ENCODE results near the gene NUDT8.
"Not testable (repeated sequence)": the region's sequence is repeated elsewhere in the genome, so short reads cannot be mapped to it uniquely, and the experiment has no call there.

NUDT8 gene

DNA sequence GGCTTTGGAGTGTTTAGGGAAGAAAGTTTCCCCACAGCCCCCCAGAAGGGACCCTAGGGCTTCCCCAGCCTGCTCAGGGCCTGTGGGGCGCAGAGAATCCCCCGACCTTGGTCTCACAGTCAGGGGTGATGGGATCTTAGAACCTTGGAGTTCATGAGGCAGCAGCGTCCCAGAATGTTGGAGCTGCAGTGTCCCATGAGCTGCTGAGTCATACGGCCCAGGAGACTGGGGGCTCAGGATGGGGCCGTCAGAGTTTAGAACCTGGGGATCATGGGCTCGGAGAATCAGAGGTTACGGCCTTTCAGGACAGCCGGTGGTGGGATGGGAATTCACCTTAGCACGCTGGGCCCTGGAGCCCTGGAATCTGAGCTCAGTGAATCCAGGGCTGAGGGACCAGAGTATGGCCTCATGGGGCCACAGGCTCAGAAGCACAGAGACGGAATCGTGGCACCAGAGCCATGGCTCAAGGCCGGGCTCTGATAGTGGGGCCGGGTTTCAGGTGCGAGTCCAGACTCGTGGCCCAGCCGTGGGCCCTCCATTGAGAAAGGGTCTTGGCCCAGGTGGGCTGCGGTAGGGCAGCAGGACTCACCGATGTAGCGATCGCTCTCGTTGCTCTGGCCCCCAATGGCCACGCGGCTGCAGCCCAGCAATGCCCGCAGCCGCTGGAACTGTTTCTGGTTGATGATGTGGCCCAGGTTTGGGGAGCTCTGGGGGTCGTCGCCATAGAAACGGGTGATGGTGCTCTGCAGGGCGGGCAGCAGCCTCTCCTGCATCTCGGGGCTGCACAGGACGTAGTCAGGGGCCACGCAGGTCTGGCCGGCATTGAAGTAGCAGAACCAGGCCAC is 35.2 kb upstream of the NUDT8 start:
- TF ChIP-seq, protein P1, sequence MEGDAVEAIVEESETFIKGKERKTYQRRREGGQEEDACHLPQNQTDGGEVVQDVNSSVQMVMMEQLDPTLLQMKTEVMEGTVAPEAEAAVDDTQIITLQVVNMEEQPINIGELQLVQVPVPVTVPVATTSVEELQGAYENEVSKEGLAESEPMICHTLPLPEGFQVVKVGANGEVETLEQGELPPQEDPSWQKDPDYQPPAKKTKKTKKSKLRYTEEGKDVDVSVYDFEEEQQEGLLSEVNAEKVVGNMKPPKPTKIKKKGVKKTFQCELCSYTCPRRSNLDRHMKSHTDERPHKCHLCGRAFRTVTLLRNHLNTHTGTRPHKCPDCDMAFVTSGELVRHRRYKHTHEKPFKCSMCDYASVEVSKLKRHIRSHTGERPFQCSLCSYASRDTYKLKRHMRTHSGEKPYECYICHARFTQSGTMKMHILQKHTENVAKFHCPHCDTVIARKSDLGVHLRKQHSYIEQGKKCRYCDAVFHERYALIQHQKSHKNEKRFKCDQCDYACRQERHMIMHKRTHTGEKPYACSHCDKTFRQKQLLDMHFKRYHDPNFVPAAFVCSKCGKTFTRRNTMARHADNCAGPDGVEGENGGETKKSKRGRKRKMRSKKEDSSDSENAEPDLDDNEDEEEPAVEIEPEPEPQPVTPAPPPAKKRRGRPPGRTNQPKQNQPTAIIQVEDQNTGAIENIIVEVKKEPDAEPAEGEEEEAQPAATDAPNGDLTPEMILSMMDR (IDR thresholded peaks at IDR 0.05; ENCODE audit: borderline replicate concordance, insufficient read depth, low read depth, low read length), result no peak
- H3K4me3 ChIP-seq (ENCODE audit: low read depth, low read length), result no peak overlapping the region

DNA sequence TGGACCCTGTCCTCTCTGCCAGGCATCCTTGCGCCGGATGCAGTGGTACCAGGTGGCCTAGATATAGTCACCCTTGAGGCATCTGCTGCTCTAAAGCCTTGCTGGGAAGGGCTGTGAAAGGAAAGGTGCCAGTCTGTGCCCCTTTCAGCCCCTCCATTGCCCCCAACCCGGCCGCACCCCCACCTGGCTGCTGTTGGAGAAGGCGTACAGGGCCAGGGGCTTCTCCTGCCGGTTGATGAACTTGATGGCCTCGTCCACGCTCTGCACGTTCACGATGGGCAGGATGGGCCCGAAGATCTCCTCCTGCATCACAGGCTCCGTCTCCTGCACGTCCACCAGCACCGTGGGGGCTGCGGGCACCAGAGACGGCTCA is 34.5 kb upstream of the NUDT8 start:
- no peak overlapping the region for H3K4me3 ChIP-seq (ENCODE audit: low read depth, low read length)

DNA sequence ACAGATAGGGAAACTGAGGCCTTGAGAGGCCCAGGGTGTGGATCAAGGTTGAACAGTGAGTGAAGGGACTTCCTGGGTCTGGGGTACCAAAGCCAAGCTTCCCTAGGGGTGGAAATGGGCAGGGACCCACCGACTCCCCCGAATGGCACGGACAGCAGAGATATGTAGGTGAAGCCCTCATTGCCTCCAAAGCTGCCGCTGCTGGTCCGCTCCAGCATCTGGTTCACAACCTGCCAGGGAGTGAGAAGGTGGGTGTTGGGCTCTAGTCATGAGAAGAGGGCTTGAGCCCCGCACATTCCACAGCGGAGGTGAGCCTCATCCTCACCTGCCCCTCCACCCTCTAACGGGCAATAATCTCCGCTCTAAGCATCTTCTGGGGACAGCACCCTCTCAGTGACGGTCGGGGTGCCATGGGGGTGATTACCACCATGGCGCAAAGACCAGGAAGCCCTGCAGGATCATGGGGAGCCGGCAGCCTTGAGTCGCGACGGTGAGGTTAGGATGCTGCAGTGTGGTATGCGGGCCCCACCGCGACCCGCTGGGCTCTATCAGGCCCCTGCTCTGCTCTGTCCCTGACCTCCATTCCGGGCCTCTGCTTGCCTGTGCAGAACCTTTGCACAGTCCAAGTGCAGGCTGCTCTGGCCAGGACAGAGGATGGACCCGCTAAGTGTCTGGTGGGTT is 33.9 kb upstream of the NUDT8 start:
- no peak overlapping the region for H3K4me3 ChIP-seq (ENCODE audit: low read depth, low read length)
- TF ChIP-seq, protein P1 (IDR thresholded peaks at IDR 0.05; ENCODE audit: borderline replicate concordance, insufficient read depth, low read depth, low read length), result no peak

More for the DNA sequence above, 34.5 kb upstream of the NUDT8 start:
- TF ChIP-seq, protein P1 (IDR thresholded peaks at IDR 0.05; ENCODE audit: borderline replicate concordance, insufficient read depth, low read depth, low read length), result no peak

DNA sequence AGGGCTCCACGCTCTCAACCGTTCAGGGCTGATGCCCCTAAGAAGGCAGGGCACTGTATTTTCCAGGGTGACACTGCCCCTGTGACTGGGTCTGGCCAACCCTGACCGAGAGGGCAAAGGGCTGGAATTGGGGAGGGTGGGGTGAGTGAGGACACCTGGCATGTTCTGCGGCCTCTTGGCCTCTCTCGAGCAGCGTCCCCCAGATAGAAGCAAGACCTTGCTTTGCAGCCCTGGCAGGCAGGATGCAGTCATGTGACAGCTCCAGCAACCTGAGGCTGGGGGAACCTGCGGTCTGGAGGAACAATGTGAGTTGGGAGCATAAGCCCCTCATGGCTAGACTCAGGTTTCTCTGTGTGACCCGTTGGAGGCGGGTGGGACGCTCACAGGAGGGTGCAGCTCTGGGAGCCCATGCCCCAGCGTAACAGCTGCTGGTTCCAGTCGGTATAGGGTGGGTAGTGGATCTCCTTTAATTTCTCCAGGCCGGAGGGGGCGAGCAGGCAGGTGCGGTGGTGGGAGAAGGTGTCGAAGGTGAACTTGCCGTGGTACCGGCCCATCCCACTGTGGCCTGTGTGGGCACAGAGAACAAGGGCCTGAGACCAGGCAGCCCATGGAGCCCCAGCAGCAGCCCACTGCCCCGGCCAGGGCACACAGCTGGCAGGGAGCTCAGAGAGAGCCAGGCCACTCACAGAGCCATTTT is 33.2 kb upstream of the NUDT8 start:
- TF ChIP-seq, protein P1 (IDR thresholded peaks at IDR 0.05; ENCODE audit: borderline replicate concordance, insufficient read depth, low read depth, low read length), result no peak
- no peak overlapping the region for H3K4me3 ChIP-seq (ENCODE audit: low read depth, low read length)

DNA sequence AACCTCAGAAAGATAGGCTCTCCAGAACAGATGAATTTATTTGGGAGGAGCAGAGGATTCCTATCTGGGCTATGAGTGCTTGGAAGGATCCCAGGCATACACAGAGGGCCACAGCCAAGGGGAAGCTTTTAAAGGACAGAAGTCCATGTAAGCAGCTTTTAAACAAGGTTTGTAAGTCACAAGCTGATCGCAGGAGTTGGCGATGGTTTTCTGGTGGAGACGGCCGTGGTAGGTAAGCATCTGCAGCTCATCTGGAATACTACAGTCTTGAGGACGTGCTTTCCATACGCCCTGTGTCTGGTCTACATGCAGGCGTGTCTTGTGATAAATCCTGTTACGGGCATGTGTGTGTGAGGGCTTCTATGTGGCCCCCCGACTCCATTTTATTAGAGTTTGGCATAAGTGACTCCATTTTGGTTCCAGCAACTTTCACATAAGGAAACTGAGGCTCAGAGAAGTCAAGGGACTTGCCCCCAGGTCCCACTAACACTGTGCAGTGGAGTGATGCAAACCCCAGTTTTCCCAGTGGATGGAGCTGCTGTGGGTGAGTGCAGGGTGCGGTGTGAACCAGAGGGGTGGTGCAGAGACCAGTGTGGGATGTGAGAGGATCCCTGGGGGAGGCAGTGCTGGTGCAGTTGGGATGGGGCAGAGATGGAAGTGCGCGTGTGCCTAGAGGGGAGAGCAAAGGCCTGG is 32.6 kb upstream of the NUDT8 start:
- no peak overlapping the region for H3K4me3 ChIP-seq (ENCODE audit: low read depth, low read length)

DNA sequence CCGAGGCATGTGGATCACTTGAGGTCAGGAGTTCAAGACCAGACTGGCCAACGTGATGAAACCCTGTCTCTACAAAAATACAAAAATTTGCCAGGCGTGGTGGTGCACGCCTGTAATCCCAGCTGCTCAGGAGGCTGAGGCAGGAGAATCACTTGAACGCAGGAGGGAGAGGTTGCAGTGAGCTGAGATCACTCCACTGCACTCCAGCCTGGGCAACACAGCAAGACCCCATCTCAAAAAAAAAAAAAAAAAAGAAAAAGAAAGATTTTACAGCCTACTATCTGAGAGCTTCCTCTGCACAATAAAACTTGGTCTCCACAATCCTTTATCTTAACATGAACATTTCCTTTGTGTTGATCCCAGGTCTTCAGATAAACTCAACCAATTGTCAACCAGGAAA is 31.0 kb upstream of the NUDT8 start:
- H3K4me3 ChIP-seq (ENCODE audit: low read depth, low read length), result not testable (repeated sequence)

More for the DNA sequence above, 32.6 kb upstream of the NUDT8 start:
- TF ChIP-seq, protein P1 (IDR thresholded peaks at IDR 0.05; ENCODE audit: borderline replicate concordance, insufficient read depth, low read depth, low read length), result no peak

DNA sequence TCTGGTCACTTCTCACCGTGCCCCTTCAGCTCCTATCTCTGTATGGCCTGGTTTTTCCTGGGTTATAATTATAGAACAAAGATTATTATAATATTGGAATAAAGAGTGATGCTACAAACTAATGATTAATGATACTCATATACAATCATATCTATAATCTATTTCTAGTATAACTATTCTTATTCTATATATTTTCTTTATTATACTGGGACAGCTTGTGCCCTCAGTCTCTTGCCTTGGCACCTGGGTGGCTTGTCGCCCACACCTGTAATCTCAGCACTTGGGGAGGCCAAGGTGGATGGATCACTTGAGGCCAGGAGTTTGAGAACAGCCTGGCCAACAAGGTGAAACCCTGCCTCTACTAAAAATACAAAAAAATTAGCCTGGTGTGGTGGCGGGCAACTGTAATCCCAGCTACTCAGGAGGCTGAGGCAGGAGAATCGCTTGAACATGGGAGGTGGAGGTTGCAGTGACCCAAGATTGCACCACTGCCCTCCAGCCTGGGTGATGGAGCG is 30.0 kb upstream of the NUDT8 start:
- not testable (repeated sequence) for H3K4me3 ChIP-seq (ENCODE audit: low read depth, low read length)
